Activated T-helper 17 cell treated with anti-CD3 and anti-CD28 coated beads, Interleukin-2, amount 50 U/mL, for 72 hours (primary cell): ENCODE results near the gene SMCO3. TPM values are rescaled to one million over a fixed set of nuclear protein-coding genes. Genes with fewer than 3 reads are reported as not detected.

Experiments
- ATAC-seq: fragments of 150-1000 bp; cut with Tn5 transposase; replicated peaks from 2 replicates; pipeline ENCODE4 v1.10.0; 2021; ENCODE audit warnings: mild to moderate bottlenecking, moderate library complexity
- H3K27ac Mint-ChIP-seq: one replicate; pipeline ENCODE4 v1.8.0; 2022; ENCODE audit warnings: mixed read lengths
- H3K27me3 Mint-ChIP-seq: one replicate; pipeline ENCODE4 v1.8.0; 2022; ENCODE audit warnings: mixed read lengths
- H3K36me3 Mint-ChIP-seq: one replicate; pipeline ENCODE4 v1.8.0; 2022; ENCODE audit warnings: low read depth, mild to moderate bottlenecking, mixed read lengths
- H3K4me1 Mint-ChIP-seq: one replicate; pipeline ENCODE4 v1.8.0; 2022; ENCODE audit warnings: mixed read lengths
- H3K4me3 Mint-ChIP-seq: one replicate; pipeline ENCODE4 v1.8.0; 2022; ENCODE audit warnings: mild to moderate bottlenecking, mixed read lengths
- H3K9me3 Mint-ChIP-seq: one replicate; pipeline ENCODE4 v1.8.0; 2022; ENCODE audit warnings: mixed read lengths
- total RNA-seq, 2 donors: library from RNA; stranded (reverse); gene quantifications; one replicate each; pipeline ENCODE4 v1.2.3, GENCODE V29; 2022

The SMCO3 gene
- total RNA-seq, 2 donors from 2014 or later = not detected

DNA sequence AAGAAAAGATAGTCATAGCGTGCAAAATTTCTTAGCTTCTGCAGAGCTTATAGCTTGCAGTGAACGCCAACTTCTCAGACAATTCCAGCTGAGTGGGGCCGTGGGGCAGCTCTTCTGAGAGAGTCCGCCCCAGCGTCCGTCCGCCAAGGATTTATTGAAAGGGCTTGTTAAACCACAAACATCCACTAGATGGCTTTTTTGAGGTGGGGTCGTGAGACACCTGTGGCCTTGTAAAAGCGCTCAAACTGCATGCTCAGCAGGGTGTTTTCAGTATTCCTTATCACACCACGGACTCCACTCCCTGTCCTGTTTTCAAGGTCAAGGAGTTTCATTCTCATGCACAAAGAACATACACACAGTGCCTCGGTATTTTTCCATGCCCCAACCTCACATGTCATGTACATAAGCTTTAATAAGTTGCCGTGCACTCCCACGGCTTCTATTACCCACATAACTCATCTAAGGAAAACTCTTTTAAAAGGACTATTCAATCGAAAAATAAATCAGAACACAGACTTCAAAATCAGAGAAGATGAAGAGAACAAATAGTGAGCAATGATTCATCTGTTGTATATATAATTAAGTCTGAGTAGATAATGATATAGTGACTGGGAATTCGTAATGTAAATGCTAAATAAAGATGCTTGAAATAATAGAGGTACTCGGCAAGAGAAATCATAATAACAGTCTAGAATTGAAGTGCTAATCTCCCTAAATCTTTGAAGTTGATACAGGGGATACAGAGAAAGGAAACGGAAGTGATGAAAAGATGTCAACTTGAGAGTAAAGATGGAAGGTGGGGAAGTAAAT lies 57.4 kb downstream of the SMCO3 start:
- no peak overlapping the region for H3K27ac Mint-ChIP-seq
- peaks cover 7% of the 10 kb centered on the region for H3K4me1 Mint-ChIP-seq
- H3K9me3 Mint-ChIP-seq = peaks cover 10% of the 10 kb centered on the region
- H3K27me3 Mint-ChIP-seq = no peaks in the 10 kb centered on the region
- peak overlapping the region; percentile 8 for H3K4me3 Mint-ChIP-seq
- ATAC-seq = no peak
- H3K36me3 Mint-ChIP-seq = peaks cover 17% of the 10 kb centered on the region

Other genes with a start within 250 kb of the SMCO3 start
- gene PLBD1, start 246.3 kb downstream of the SMCO3 start, total RNA-seq = not detected
- not detected for gene GUCY2C, start 117.6 kb downstream of the SMCO3 start, total RNA-seq
- gene WBP11, start 10.7 kb downstream of the SMCO3 start, total RNA-seq = 100 to 1,000 TPM in 1 of 2 donors, 10 to 100 TPM in 1; 87.5 to 102 TPM
- 1 to 10 TPM; 2.6 to 3.7 TPM for gene C12orf60, start 10.5 kb downstream of the SMCO3 start, total RNA-seq
- not detected for gene ART4, start 29.3 kb upstream of the SMCO3 start, total RNA-seq
- gene MGP, start 71.7 kb upstream of the SMCO3 start, total RNA-seq = under 1 TPM in 1 of 2 donors, not detected in 1; 0.74 TPM
- 1 to 10 TPM; 5.2 to 9.4 TPM for gene ERP27, start 124.4 kb upstream of the SMCO3 start, total RNA-seq
- 100 to 1,000 TPM; 691 to 930 TPM for gene ARHGDIB, start 147.4 kb upstream of the SMCO3 start, total RNA-seq
- not detected for gene PDE6H, start 158.9 kb upstream of the SMCO3 start, total RNA-seq